Peyer's patch (tissue), 4 donors: Measurements from ENCODE around the gene PCYT1B. TPM values are rescaled to one million over a fixed set of nuclear protein-coding genes. Genes with fewer than 3 reads are reported as not detected.
"Not testable (repeated sequence)": the region's sequence is repeated elsewhere in the genome, so short reads cannot be mapped to it uniquely, and the experiment has no call there.

Source experiments
- DNase-seq, 3 donors: peaks; one replicate each; pipeline ENCODE4 v3.0.0-alpha.2; 2017 to 2019
- H3K27ac ChIP-seq, 4 donors: fragments of 200-600 bp; sonication (generic); one replicate each; pipeline ENCODE4 v1.5.1; 2016 to 2019
- H3K27me3 ChIP-seq, 2 donors: fragments of 200-600 bp; sonication (generic); one replicate each; pipeline ENCODE4 v1.5.1; 2019
- H3K36me3 ChIP-seq, 3 donors: fragments of 200-600 bp; sonication (generic); one replicate each; pipeline ENCODE4 v1.5.1; 2016 to 2019
- H3K4me1 ChIP-seq, 4 donors: fragments of 200-600 bp; sonication (generic); one replicate each; pipeline ENCODE4 v1.5.1; 2016 to 2019
- H3K4me3 ChIP-seq, 4 donors: fragments of 200-600 bp; sonication (generic); 1 replicate in 3 of 4; 2 replicates in 1 of 4; pipeline ENCODE4 v1.5.1; 2016 to 2019; ENCODE audit warnings: mild to moderate bottlenecking in 1 of 4
- H3K9me3 ChIP-seq, 4 donors: fragments of 200-600 bp; sonication (generic); one replicate each; pipeline ENCODE4 v1.5.1; 2016 to 2019; ENCODE audit warnings: mild to moderate bottlenecking in 1 of 4
- CTCF ChIP-seq, 6 experiments: fragments of 450-650 bp in 4 of 6; fragments of 200-600 bp in 2 of 6; sonication (generic) in 1 of 6; IDR thresholded peaks; one replicate each; pipeline ENCODE4 v1.5.1; 2017 to 2019; ENCODE audit warnings: antibody characterized with exemption in 6 of 6, mild to moderate bottlenecking in 3 of 6, moderate library complexity in 1 of 6
- POLR2A ChIP-seq, 2 donors: fragments of 450-650 bp; IDR thresholded peaks; one replicate each; pipeline ENCODE4 v1.5.1; 2017; ENCODE audit warnings: antibody characterized with exemption in 2 of 2, mild to moderate bottlenecking in 2 of 2, moderate library complexity in 2 of 2
- total RNA-seq, 4 donors: library from RNA; depleted of rRNA; stranded (reverse); fragments of >200 nt; gene quantifications; one replicate each; pipeline ENCODE4 v1.1.0, GENCODE V29; 2016

Gene PCYT1B
- total RNA-seq, 4 donors from 2014 or later = not detected

GRCh38 chrX:24643116-24643515 is 4.0 kb downstream of the PCYT1B start:
- no peak for DNase-seq
- Histone ChIP-seq H3K36me3 (no peaks in the 10 kb centered on the region), H3K4me3 (no peak overlapping the region), H3K27me3 (no peaks in the 10 kb centered on the region), H3K4me1 (no peaks in the 10 kb centered on the region), H3K27ac (no peak overlapping the region), H3K9me3 (no peaks in the 10 kb centered on the region)
- no peak for TF ChIP-seq CTCF (IDR thresholded peaks at IDR 0.05)
- TF ChIP-seq POLR2A (IDR thresholded peaks at IDR 0.05) = no peak

DNA sequence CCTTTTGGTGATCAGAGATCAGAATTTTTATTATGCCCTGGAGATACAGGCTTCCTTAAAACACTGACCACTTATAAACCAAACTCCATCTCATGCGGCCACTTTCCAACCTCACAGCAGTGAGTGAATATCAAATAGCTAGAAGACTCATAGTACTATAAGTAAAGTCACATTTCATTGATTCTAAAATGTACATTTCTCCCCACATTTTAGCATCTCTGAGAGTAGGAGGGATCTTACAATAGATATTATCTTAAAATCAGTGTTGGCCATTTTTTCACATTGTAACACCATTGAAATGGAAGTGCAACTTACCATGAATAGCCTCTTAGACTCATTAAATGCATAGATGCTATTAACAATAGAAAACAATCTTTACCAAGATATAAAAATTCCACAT is 17.4 kb downstream of the PCYT1B start:
- H3K4me1 ChIP-seq = no peaks in the 10 kb centered on the region
- TF ChIP-seq CTCF (IDR thresholded peaks at IDR 0.05) (no peak), POLR2A (IDR thresholded peaks at IDR 0.05) (no peak)
- no peak overlapping the region for H3K4me3 ChIP-seq

GRCh38 chrX:24619647-24620046 is 27.5 kb downstream of the PCYT1B start:
- Histone ChIP-seq H3K27me3 (no peaks in the 10 kb centered on the region), H3K36me3 (no peaks in the 10 kb centered on the region), H3K4me3 (no peak overlapping the region), H3K4me1 (no peaks in the 10 kb centered on the region), H3K9me3 (no peaks in the 10 kb centered on the region), H3K27ac (no peak overlapping the region)
- TF ChIP-seq POLR2A (IDR thresholded peaks at IDR 0.05) = no peak
- TF ChIP-seq CTCF (IDR thresholded peaks at IDR 0.05) = no peak
- DNase-seq = no peak

More for the DNA sequence above, 17.4 kb downstream of the PCYT1B start:
- H3K9me3 ChIP-seq = no peaks in the 10 kb centered on the region
- no peak overlapping the region for H3K27ac ChIP-seq
- H3K27me3 ChIP-seq = no peaks in the 10 kb centered on the region
- DNase-seq = no peak
- no peaks in the 10 kb centered on the region for H3K36me3 ChIP-seq

DNA sequence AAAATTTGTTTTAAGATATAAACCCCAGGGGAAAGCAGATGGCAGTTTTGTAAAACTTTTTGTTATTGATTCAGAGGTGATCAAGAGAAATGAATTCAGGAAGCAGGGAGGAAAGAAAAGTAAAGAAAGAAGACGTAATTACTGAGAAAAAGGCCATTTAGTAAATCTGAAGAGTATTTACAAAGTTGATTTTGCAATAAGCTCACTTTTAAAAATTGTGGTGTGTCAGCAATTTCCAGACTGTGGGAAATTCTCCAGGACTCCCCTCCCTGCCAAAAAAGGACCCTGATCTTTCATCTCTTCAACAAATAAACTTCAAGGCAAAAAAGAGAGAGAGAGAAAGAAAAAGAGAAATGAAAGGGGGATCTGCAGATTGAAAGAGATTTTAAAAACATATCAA is 36.6 kb downstream of the PCYT1B start:
- Histone ChIP-seq H3K9me3 (no peaks in the 10 kb centered on the region), H3K4me3 (no peak overlapping the region), H3K27ac (no peak overlapping the region), H3K27me3 (no peaks in the 10 kb centered on the region), H3K36me3 (no peaks in the 10 kb centered on the region), H3K4me1 (no peaks in the 10 kb centered on the region)
- no peak for TF ChIP-seq CTCF (IDR thresholded peaks at IDR 0.05)
- no peak for TF ChIP-seq POLR2A (IDR thresholded peaks at IDR 0.05)
- no peak for DNase-seq

- no peak for DNase-seq
- Histone ChIP-seq H3K4me3 (no peak overlapping the region), H3K27ac (no peak overlapping the region), H3K4me1 (no peaks in the 10 kb centered on the region), H3K27me3 (no peaks in the 10 kb centered on the region), H3K9me3 (no peaks in the 10 kb centered on the region), H3K36me3 (no peaks in the 10 kb centered on the region)
- no peak for TF ChIP-seq CTCF (IDR thresholded peaks at IDR 0.05)
- TF ChIP-seq POLR2A (IDR thresholded peaks at IDR 0.05) = no peak
These were observed 39.5 kb downstream of the PCYT1B start for GRCh38 chrX:24607616-24608015.

DNA sequence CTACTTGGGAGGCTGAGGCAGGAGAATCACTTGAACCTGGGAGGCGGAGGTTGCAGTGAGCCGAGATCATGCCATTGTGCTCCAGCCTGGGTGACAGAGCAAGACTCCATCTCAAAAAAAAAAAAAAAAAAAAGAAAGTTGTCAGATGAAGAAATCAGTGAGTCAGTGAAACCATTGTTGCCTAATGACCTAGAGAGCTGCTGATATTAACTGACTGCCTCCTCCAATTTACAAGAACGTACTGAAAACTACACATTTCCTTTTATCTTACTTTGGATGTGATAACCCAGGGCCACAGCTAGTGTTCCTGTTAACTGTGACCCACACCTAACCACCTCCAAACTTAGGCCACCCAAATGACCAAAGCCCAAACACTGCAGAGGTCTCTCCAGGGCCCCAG is 41.2 kb downstream of the PCYT1B start:
- DNase-seq, H3K27me3 ChIP-seq: not testable (repeated sequence)

More for the DNA sequence above, 41.2 kb downstream of the PCYT1B start:
- not testable (repeated sequence) for H3K27ac ChIP-seq, H3K4me3 ChIP-seq, H3K36me3 ChIP-seq, H3K4me1 ChIP-seq, H3K9me3 ChIP-seq
